Common myeloid progenitor, CD34-positive (primary cell): Measurements from ENCODE around the gene PCDHA8.
"Not testable (repeated sequence)": the region's sequence is repeated elsewhere in the genome, so short reads cannot be mapped to it uniquely, and the experiment has no call there.

Experiments used
- CTCF ChIA-PET: fragments of 350-600 bp; sonication (Branson Sonifier 250); formaldehyde crosslinking; loops from one replicate; lab custom pipeline; 2021; ENCODE audit warnings: antibody characterized with exemption; lab: Charles Lee
- POLR2A ChIA-PET: fragments of 350-600 bp; sonication (Branson Sonifier 250); formaldehyde crosslinking; loops from one replicate; lab custom pipeline; 2021; ENCODE audit warnings: antibody characterized with exemption; lab: Charles Lee
- DNase-seq, 3 donors: peaks; one replicate each; pipeline versions ENCODE4 v3.0.0 to v3.0.0-alpha.2; 2013
- H3K27ac ChIP-seq, 2 experiments: 1 replicate in 1 of 2; 2 replicates in 1 of 2; pipeline ENCODE4 v1.7.0; 2013; ENCODE audit warnings: inconsistent platforms in 2 of 2, low read length in 2 of 2, mild to moderate bottlenecking in 2 of 2, low read depth in 1 of 2, moderate library complexity in 1 of 2; ENCODE audit not compliant: severe bottlenecking in 2 of 2, insufficient read depth in 1 of 2, poor library complexity in 1 of 2
- H3K27me3 ChIP-seq, 5 experiments: replicated peaks in 2 of 5; 1 replicate in 3 of 5; 2 replicates in 2 of 5; pipeline versions ENCODE4 v1.6.1 to v1.7.0; 2013; ENCODE audit warnings: low read length in 4 of 5, mild to moderate bottlenecking in 2 of 5, moderate library complexity in 2 of 5, inconsistent platforms in 1 of 5; ENCODE audit not compliant: insufficient read depth in 5 of 5, control insufficient read depth in 4 of 5
- H3K36me3 ChIP-seq, 4 experiments: 1 replicate in 2 of 4; 2 replicates in 2 of 4; pipeline versions ENCODE4 v1.6.1 to v1.7.0; 2013; ENCODE audit warnings: low read length in 3 of 4, control low read depth in 1 of 4, mild to moderate bottlenecking in 1 of 4; ENCODE audit not compliant: control insufficient read depth in 4 of 4, insufficient read depth in 4 of 4
- H3K4me1 ChIP-seq, 4 experiments: 1 replicate in 3 of 4; 2 replicates in 1 of 4; pipeline versions ENCODE4 v1.6.1 to v1.7.1; 2013; ENCODE audit warnings: low read length in 3 of 4, mild to moderate bottlenecking in 3 of 4, control low read depth in 1 of 4, inconsistent platforms in 1 of 4, moderate library complexity in 1 of 4; ENCODE audit not compliant: control insufficient read depth in 4 of 4, insufficient read depth in 4 of 4; ENCODE audit errors: control extremely low read depth in 1 of 4
- H3K4me3 ChIP-seq, 7 experiments: 1 replicate in 4 of 7; 2 replicates in 3 of 7; pipeline versions ENCODE4 v1.5.1 to v1.7.0; 2013; ENCODE audit warnings: mild to moderate bottlenecking in 7 of 7, low read length in 6 of 7, moderate library complexity in 6 of 7, inconsistent platforms in 2 of 7, low read depth in 2 of 7, control low read depth in 1 of 7; ENCODE audit not compliant: insufficient read depth in 4 of 7, control insufficient read depth in 1 of 7; ENCODE audit errors: extremely low read depth in 1 of 7
- H3K9me3 ChIP-seq, 5 experiments: 1 replicate in 4 of 5; 2 replicates in 1 of 5; pipeline versions ENCODE4 v1.6.1 to v1.7.1; 2013; ENCODE audit warnings: low read length in 4 of 5, mild to moderate bottlenecking in 2 of 5, inconsistent platforms in 1 of 5, low read depth in 1 of 5, moderate library complexity in 1 of 5; ENCODE audit not compliant: control insufficient read depth in 4 of 5, insufficient read depth in 2 of 5; ENCODE audit errors: control extremely low read depth in 1 of 5
- WGBS: methylation state at CpG from one replicate; pipeline ENCODE4 v1.1.5; 2013; ENCODE audit not compliant: insufficient coverage; 5-methylcytosine and 5-hydroxymethylcytosine counted together

Gene PCDHA8

DNA sequence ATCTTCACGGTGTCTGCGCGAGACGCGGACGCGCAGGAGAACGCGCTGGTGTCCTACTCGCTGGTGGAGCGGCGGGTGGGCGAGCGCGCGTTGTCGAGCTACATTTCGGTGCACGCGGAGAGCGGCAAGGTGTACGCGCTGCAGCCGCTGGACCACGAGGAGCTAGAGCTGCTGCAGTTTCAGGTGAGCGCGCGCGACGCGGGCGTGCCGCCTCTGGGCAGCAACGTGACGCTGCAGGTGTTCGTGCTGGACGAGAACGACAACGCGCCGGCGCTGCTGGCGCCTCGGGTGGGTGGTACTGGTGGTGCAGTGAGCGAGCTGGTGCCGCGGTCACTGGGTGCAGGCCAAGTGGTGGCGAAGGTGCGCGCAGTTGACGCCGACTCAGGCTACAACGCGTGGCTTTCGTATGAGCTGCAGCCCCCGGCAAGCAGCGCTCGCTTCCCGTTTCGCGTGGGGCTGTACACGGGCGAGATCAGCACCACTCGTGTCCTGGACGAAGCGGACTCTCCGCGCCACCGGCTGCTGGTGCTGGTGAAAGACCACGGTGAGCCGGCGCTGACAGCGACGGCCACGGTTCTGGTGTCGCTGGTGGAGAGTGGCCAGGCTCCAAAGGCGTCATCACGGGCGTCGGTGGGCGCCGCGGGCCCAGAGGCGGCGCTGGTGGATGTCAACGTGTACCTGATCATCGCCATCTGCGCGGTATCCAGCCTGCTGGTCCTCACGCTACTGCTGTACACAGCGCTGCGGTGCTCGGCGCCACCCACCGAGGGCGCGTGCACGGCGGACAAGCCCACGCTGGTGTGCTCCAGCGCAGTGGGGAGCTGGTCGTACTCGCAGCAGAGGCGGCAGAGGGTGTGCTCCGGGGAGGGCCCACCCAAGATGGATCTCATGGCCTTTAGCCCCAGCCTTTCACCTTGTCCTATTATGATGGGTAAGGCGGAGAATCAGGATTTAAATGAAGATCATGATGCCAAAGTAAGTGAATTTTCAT, 11.2 kb upstream of the PCDHA8 start:
- POLR2A ChIA-PET, H3K4me1 ChIP-seq, H3K27ac ChIP-seq, DNase-seq, H3K4me3 ChIP-seq, H3K36me3 ChIP-seq, CTCF ChIA-PET: not testable (repeated sequence)
- H3K9me3 ChIP-seq = peaks cover 9 to 46% (median 20%) of the 10 kb centered on the region in 5 experiments
- 44% methylated on average over 92 of the region's 106 CpGs for WGBS
- H3K27me3 ChIP-seq = peaks cover 0 to 32% (median 9%) of the 10 kb centered on the region in 5 experiments

DNA sequence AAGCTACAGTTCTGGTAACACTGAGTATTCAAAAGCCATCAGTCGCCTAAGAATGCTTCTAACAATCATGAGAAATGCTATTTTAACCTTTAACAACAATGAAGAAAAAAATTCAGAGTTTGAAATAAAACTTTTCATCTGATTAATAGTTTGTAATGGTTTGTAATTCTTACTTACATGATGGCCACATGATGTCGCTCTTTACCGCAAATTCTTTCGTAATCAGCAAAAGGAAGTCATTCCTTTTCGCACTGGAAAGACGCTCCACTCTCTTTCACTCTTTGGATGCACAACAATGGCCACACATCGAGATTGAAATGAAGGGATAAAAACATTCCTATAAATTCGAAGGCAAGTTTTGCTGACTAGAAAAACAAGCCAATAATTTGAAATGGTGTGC, 7.0 kb upstream of the PCDHA8 start, which contains the start of gene PCDHA7:
TSS of gene PCDHA7 (plus strand) at position 277 of the 400 bp plus-strand sequence. CDS start at position 392, 115 bp downstream.
- 21% methylated on average over 4 of the region's 8 CpGs for WGBS
- H3K27ac ChIP-seq = no peak within 1 kb of the TSS
- DNase-seq = peak in 2 of 3 donors; percentile 3 to 13
- peaks cover 5 to 43% (median 28%) of the 10 kb centered on the region in 5 experiments for H3K9me3 ChIP-seq
- no peaks in the 10 kb centered on the region for H3K4me1 ChIP-seq
- H3K4me3 ChIP-seq = peak within 1 kb of the TSS in 1 of 7 experiments; percentile 5
- CTCF ChIA-PET = no interaction called here
- POLR2A ChIA-PET = no interaction called here
- H3K27me3 ChIP-seq = peaks cover 0 to 29% (median 12%) of the 10 kb centered on the region in 5 experiments
- H3K36me3 ChIP-seq = no peaks in the 10 kb centered on the region

DNA sequence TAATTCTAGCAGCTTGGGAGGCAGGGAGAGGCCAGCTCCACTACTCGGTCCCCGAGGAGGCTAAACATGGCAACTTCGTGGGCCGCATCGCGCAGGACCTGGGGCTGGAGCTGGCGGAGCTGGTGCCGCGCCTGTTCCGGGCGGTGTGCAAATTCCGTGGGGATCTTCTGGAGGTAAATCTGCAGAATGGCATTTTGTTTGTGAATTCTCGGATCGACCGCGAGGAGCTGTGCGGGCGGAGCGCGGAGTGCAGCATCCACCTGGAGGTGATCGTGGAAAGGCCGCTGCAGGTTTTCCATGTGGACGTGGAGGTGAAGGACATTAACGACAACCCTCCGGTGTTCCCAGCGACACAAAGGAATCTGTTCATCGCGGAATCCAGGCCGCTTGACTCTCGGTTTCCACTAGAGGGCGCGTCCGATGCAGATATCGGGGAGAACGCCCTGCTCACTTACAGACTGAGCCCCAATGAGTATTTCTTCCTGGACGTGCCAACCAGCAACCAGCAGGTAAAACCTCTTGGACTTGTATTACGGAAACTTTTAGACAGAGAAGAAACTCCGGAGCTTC, 6.5 kb upstream of the PCDHA8 start:
- Histone ChIP-seq H3K27me3 (peaks cover 0 to 28% (median 12%) of the 10 kb centered on the region in 5 experiments), H3K4me3 (peak overlapping the region in 1 of 7 experiments; percentile 5), H3K9me3 (peaks cover 5 to 40% (median 25%) of the 10 kb centered on the region in 5 experiments)
- 20% methylated on average over 14 of the region's 38 CpGs for WGBS
- POLR2A ChIA-PET, H3K36me3 ChIP-seq, H3K4me1 ChIP-seq, DNase-seq, H3K27ac ChIP-seq, CTCF ChIA-PET: not testable (repeated sequence)

DNA sequence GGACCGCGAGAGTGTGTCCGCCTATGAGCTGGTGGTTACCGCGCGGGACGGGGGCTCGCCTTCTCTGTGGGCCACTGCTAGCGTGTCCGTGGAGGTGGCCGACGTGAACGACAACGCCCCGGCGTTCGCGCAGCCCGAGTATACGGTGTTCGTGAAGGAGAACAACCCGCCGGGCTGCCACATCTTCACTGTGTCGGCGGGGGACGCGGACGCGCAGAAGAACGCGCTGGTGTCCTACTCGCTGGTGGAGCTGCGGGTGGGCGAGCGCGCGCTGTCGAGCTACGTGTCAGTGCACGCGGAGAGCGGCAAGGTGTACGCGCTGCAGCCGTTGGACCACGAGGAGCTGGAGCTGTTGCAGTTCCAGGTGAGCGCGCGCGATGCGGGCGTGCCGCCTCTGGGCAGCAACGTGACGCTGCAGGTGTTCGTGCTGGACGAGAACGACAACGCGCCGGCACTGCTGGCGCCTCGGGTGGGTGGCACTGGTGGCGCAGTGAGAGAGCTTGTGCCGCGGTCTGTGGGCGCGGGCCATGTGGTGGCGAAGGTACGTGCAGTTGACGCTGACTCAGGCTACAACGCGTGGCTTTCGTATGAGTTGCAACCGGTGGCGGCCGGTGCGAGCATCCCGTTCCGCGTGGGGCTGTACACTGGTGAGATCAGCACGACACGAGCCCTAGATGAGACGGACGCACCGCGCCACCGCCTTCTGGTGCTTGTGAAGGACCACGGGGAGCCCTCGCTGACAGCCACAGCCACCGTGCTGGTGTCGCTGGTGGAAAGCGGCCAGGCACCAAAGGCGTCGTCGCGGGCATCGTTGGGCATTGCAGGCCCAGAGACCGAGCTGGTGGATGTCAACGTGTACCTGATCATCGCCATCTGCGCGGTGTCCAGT, 5.1 kb upstream of the PCDHA8 start:
- peaks cover 8 to 31% (median 17%) of the 10 kb centered on the region in 5 experiments for H3K9me3 ChIP-seq
- no peaks in the 10 kb centered on the region for H3K4me1 ChIP-seq
- DNase-seq = no peak
- POLR2A ChIA-PET = no interaction called here
- no peaks in the 10 kb centered on the region for H3K36me3 ChIP-seq
- no peak overlapping the region for H3K4me3 ChIP-seq
- no peak overlapping the region for H3K27ac ChIP-seq
- CTCF ChIA-PET = no interaction called here
- H3K27me3 ChIP-seq = peaks cover 0 to 21% (median 12%) of the 10 kb centered on the region in 5 experiments
- 41% methylated on average over 103 of the region's 103 CpGs for WGBS

DNA sequence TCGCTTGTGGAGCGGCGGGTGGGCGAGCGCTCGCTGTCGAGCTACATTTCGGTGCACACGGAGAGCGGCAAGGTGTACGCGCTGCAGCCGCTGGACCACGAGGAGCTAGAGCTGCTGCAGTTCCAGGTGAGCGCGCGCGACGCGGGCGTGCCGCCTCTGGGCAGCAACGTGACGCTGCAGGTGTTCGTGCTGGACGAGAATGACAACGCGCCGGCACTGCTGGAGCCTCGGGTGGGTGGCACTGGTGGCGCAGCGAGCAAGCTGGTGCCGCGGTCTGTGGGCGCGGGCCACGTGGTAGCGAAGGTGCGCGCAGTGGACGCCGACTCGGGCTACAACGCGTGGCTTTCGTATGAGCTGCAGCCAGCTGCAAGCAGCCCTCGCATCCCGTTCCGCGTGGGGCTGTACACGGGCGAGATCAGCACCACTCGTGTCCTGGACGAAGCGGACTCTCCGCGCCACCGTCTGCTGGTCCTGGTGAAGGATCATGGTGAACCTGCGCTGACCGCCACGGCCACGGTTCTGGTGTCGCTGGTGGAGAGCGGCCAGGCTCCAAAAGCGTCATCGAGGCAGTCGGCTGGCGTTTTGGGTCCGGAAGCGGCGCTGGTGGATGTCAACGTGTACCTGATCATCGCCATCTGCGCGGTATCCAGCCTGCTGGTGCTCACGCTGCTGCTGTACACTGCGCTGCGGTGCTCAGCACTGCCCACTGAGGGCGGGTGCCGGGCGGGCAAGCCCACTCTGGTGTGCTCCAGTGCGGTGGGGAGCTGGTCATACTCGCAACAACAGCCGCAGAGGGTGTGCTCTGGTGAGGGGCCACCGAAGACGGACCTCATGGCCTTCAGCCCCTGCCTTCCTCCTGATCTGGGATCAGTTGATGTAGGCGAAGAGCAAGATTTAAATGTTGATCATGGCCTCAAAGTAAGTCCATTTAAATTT, 2.1 kb downstream of the PCDHA8 start:
- Histone ChIP-seq H3K9me3 (peaks cover 8 to 30% (median 20%) of the 10 kb centered on the region in 5 experiments), H3K27ac (no peak overlapping the region), H3K36me3 (no peaks in the 10 kb centered on the region), H3K27me3 (peaks cover 0 to 14% (median 0%) of the 10 kb centered on the region in 5 experiments), H3K4me1 (no peaks in the 10 kb centered on the region), H3K4me3 (no peak overlapping the region)
- ChIA-PET CTCF (no interaction called here), POLR2A (no interaction called here)
- 45% methylated on average over 58 of the region's 87 CpGs for WGBS
- DNase-seq = no peak
